GM19240 (cell line): Measurements from ENCODE around the gene SLC1A7.

Source experiments
- DNase-seq: peaks from one replicate; pipeline ENCODE4 v3.0.0; 2011; ENCODE audit warnings: low spot score; ENCODE audit not compliant: insufficient read length

Gene SLC1A7

GRCh38 chr1:53076721-53077598 lies 65.5 kb downstream of the SLC1A7 start:
- DNase-seq = no peak

- no peak for DNase-seq
These were observed 66.3 kb downstream of the SLC1A7 start for GRCh38 chr1:53076165-53076564.

- DNase-seq = no peak
These were observed 66.7 kb downstream of the SLC1A7 start for GRCh38 chr1:53075761-53076163.

- DNase-seq = no peak
These were observed 67.2 kb downstream of the SLC1A7 start for GRCh38 chr1:53075206-53075605.

- no peak for DNase-seq
These were observed 67.9 kb downstream of the SLC1A7 start for GRCh38 chr1:53074313-53075154.

GRCh38 chr1:53073868-53074311 lies 68.5 kb downstream of the SLC1A7 start:
- no peak for DNase-seq

GRCh38 chr1:53073287-53073686 lies 69.2 kb downstream of the SLC1A7 start:
- DNase-seq = no peak

- no peak for DNase-seq
These were observed 70.5 kb downstream of the SLC1A7 start for GRCh38 chr1:53071915-53072314.

- no peak for DNase-seq
These were observed 71.1 kb downstream of the SLC1A7 start for GRCh38 chr1:53071167-53071865.

- no peak for DNase-seq
These were observed 71.8 kb downstream of the SLC1A7 start for GRCh38 chr1:53070621-53071020.

GRCh38 chr1:53069663-53070327 lies 72.6 kb downstream of the SLC1A7 start:
- DNase-seq = no peak

GRCh38 chr1:53069265-53069662 lies 73.2 kb downstream of the SLC1A7 start:
- DNase-seq = no peak

- no peak for DNase-seq
These were observed 73.9 kb downstream of the SLC1A7 start for GRCh38 chr1:53068314-53069099.

GRCh38 chr1:53067886-53068285 lies 74.6 kb downstream of the SLC1A7 start:
- DNase-seq = no peak

- DNase-seq = no peak
These were observed 75.3 kb downstream of the SLC1A7 start for GRCh38 chr1:53066891-53067738.

- no peak for DNase-seq
These were observed 76.0 kb downstream of the SLC1A7 start for GRCh38 chr1:53066488-53066887.

- DNase-seq = no peak
These were observed 77.0 kb downstream of the SLC1A7 start for GRCh38 chr1:53065391-53065790.

- DNase-seq = no peak
These were observed 78.5 kb downstream of the SLC1A7 start for GRCh38 chr1:53063744-53064515.
